ENCODE measurements around the gene PXDN. TPM values are rescaled to one million over a fixed set of nuclear protein-coding genes. Genes with fewer than 3 reads are reported as not detected.

Gene PXDN
- total RNA-seq, 1 experiment from 2014 or later, result 146 TPM

DNA sequence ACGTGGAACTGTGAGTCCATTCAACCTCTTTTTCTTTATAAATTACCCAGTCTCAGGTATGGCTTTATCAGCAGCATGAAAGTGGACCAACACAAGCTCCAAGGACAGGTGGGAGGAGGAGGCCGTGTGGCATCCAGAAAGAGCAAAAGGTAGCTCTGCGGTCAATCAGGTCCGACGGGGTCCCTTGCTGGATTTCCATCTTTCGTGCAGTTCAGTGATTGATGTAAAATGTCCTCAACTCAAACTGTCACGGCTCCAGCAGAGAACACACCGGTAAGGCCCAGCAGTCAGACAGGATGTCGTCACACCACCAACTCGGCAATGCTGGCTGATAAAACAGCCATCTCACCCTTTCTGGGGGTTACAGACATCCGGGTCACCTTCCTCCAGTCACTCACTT, 123.3 kb downstream of the PXDN start (continued):
- no peak for TF ChIP-seq MXD4 (CRISPR knock-in tag; IDR thresholded peaks at IDR 0.05; ENCODE audit: borderline replicate concordance)
- TF ChIP-seq ZNF396 (CRISPR knock-in tag; IDR thresholded peaks at IDR 0.05; ENCODE audit: borderline replicate concordance), result no peak
- TF ChIP-seq, protein P1, sequence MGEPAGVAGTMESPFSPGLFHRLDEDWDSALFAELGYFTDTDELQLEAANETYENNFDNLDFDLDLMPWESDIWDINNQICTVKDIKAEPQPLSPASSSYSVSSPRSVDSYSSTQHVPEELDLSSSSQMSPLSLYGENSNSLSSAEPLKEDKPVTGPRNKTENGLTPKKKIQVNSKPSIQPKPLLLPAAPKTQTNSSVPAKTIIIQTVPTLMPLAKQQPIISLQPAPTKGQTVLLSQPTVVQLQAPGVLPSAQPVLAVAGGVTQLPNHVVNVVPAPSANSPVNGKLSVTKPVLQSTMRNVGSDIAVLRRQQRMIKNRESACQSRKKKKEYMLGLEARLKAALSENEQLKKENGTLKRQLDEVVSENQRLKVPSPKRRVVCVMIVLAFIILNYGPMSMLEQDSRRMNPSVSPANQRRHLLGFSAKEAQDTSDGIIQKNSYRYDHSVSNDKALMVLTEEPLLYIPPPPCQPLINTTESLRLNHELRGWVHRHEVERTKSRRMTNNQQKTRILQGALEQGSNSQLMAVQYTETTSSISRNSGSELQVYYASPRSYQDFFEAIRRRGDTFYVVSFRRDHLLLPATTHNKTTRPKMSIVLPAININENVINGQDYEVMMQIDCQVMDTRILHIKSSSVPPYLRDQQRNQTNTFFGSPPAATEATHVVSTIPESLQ (CRISPR knock-in tag; IDR thresholded peaks at IDR 0.05), result no peak
- no peak for TF ChIP-seq E2F1 (CRISPR knock-in tag; IDR thresholded peaks at IDR 0.05)
- TF ChIP-seq EMX1 (CRISPR knock-in tag; IDR thresholded peaks at IDR 0.05), result no peak
- TF ChIP-seq ZNF671 (CRISPR knock-in tag; IDR thresholded peaks at IDR 0.05), result no peak
- TF ChIP-seq E2F4 (CRISPR knock-in tag; IDR thresholded peaks at IDR 0.05; ENCODE audit: borderline replicate concordance, low read depth), result no peak
- no peak for TF ChIP-seq GABPB1 (CRISPR knock-in tag; IDR thresholded peaks at IDR 0.05)
- TF ChIP-seq ZNF263 (CRISPR knock-in tag; IDR thresholded peaks at IDR 0.05; ENCODE audit: low read depth), result no peak
- TF ChIP-seq TP53 (CRISPR knock-in tag; IDR thresholded peaks at IDR 0.05), result no peak
- TF ChIP-seq IRF2 (CRISPR knock-in tag; IDR thresholded peaks at IDR 0.05; ENCODE audit: borderline replicate concordance, low read depth), result no peak
- no peak for TF ChIP-seq MLX (CRISPR knock-in tag; IDR thresholded peaks at IDR 0.05)

DNA sequence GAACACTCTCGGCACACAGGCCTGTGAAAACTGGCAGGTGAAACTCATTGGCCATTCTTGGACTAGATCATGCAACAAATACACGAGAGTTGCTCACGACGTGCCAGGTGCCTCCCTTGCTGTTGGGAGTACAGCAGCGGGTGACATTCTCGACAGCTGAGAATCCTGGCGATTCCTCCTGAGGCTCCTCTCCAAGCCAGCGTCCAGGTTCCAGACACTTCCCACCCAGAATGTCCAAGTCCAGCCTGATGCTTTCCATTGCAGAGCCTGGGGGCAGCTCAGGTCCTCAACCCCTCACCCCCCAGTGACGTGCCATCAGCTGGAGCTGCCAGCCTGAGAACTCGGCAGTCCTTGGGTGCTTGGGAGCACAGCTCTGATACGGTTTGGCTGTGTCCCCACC, 124.2 kb downstream of the PXDN start:
- ChIA-PET CTCF (no interaction called here), POLR2A (no interaction called here)
- Mint-ChIP-seq H3K4me3 (no peak overlapping the region), H3K27me3 (ENCODE audit: low read depth) (no peaks in the 10 kb centered on the region; the same call in 1 of the 2 replicates), H3K27ac (peak overlapping the region; percentile 91), H3K4me1 (peaks cover 61% of the 10 kb centered on the region), H3K9me3 (peaks cover 15% of the 10 kb centered on the region), H3K36me3 (peaks cover 61% of the 10 kb centered on the region)
- TF ChIP-seq ESRRA (CRISPR knock-in tag; IDR thresholded peaks at IDR 0.05; ENCODE audit: borderline replicate concordance), result no peak
- TF ChIP-seq JUN (CRISPR knock-in tag; IDR thresholded peaks at IDR 0.05), result no peak
- TF ChIP-seq ZNF281 (CRISPR knock-in tag; IDR thresholded peaks at IDR 0.05), result no peak
- TF ChIP-seq TP53 (CRISPR knock-in tag; IDR thresholded peaks at IDR 0.05), result no peak
- TF ChIP-seq, protein P2, sequence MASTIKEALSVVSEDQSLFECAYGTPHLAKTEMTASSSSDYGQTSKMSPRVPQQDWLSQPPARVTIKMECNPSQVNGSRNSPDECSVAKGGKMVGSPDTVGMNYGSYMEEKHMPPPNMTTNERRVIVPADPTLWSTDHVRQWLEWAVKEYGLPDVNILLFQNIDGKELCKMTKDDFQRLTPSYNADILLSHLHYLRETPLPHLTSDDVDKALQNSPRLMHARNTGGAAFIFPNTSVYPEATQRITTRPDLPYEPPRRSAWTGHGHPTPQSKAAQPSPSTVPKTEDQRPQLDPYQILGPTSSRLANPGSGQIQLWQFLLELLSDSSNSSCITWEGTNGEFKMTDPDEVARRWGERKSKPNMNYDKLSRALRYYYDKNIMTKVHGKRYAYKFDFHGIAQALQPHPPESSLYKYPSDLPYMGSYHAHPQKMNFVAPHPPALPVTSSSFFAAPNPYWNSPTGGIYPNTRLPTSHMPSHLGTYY (CRISPR knock-in tag; IDR thresholded peaks at IDR 0.05), result no peak
- no peak for TF ChIP-seq ZNF317 (CRISPR knock-in tag; IDR thresholded peaks at IDR 0.05; ENCODE audit: borderline replicate concordance, low read depth)
- TF ChIP-seq ATF1 (CRISPR knock-in tag; IDR thresholded peaks at IDR 0.05), result no peak
- TF ChIP-seq ZNF423 (CRISPR knock-in tag; IDR thresholded peaks at IDR 0.05), result no peak
- TF ChIP-seq, protein P3, sequence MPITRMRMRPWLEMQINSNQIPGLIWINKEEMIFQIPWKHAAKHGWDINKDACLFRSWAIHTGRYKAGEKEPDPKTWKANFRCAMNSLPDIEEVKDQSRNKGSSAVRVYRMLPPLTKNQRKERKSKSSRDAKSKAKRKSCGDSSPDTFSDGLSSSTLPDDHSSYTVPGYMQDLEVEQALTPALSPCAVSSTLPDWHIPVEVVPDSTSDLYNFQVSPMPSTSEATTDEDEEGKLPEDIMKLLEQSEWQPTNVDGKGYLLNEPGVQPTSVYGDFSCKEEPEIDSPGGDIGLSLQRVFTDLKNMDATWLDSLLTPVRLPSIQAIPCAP (CRISPR knock-in tag; IDR thresholded peaks at IDR 0.05), result no peak
- no peak for TF ChIP-seq EMX1 (CRISPR knock-in tag; IDR thresholded peaks at IDR 0.05)
- no peak for TF ChIP-seq CBFB (CRISPR knock-in tag; IDR thresholded peaks at IDR 0.05; ENCODE audit: low read depth)
- ATAC-seq, result no peak
- no peak for DNase-seq (ENCODE audit: low spot score)
